Measurements from ENCODE around the gene ARMH2.

DNA sequence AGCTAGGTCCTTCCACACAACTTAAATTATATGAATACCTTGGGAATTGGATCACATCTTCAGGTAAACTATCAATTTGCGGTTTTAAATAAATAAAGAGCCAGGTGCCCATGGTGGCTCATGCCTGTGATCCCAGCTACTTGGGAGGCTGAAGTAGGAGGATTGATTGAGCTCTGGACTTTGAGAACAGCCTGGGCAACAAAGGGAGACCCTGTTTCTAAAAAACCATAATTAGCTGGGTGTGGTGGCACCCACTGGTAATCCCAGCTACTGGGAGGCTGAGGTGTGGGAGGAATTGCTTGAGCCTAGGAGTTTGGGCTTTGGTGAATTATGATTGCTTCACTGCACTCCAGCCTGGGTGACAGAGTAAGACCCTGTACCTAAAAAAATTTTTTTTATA, 20.6 kb downstream of the ARMH2 start:
- TF ChIP-seq EP300 (IDR thresholded peaks at IDR 0.05) (no peak), POLR2A (IDR thresholded peaks at IDR 0.05) (no peak)
- TF ChIP-seq, protein P1, sequence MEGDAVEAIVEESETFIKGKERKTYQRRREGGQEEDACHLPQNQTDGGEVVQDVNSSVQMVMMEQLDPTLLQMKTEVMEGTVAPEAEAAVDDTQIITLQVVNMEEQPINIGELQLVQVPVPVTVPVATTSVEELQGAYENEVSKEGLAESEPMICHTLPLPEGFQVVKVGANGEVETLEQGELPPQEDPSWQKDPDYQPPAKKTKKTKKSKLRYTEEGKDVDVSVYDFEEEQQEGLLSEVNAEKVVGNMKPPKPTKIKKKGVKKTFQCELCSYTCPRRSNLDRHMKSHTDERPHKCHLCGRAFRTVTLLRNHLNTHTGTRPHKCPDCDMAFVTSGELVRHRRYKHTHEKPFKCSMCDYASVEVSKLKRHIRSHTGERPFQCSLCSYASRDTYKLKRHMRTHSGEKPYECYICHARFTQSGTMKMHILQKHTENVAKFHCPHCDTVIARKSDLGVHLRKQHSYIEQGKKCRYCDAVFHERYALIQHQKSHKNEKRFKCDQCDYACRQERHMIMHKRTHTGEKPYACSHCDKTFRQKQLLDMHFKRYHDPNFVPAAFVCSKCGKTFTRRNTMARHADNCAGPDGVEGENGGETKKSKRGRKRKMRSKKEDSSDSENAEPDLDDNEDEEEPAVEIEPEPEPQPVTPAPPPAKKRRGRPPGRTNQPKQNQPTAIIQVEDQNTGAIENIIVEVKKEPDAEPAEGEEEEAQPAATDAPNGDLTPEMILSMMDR (IDR thresholded peaks at IDR 0.05), result no peak
